Caco-2 (cell line): Measurements from ENCODE around the gene IL12RB2. TPM values are rescaled to one million over a fixed set of nuclear protein-coding genes. Genes with fewer than 3 reads are reported as not detected.

Experiments
- BruUV-seq: library from RNA; stranded (reverse); fragments of 400-500 nt; replicated peaks from 2 replicates; lab custom pipeline; 2021; lab: Mats Ljungman, UMichigan
- CTCF ChIA-PET: fragments of 300-600 bp; sonication (Branson Sonifier 250); formaldehyde crosslinking; loops from one replicate; lab custom pipeline; 2022; ENCODE audit warnings: antibody characterized with exemption; lab: Charles Lee
- POLR2A ChIA-PET: fragments of 300-600 bp; sonication (Branson Sonifier 250); formaldehyde crosslinking; loops from one replicate; lab custom pipeline; 2022; ENCODE audit warnings: antibody characterized with exemption; lab: Charles Lee
- DNase-seq, 2 experiments: peaks; one replicate each; pipeline versions ENCODE4 v3.0.0 to v3.0.0-alpha.2; 2020 to 2022
- H3K27me3 ChIP-seq: replicated peaks from 2 replicates; pipeline ENCODE4 v1.6.0; 2011; ENCODE audit warnings: low read length; ENCODE audit not compliant: control insufficient read depth, insufficient read depth
- H3K36me3 ChIP-seq: 2 replicates; pipeline ENCODE4 v1.5.1; 2011; ENCODE audit warnings: low read length; ENCODE audit not compliant: control insufficient read depth, insufficient read depth
- H3K4me1 ChIP-seq: fragments of 250-450 bp; sonication (Bioruptor Pico); 2 replicates; pipeline ENCODE4 v1.5.1; 2020; ENCODE audit warnings: mild to moderate bottlenecking
- H3K4me3 ChIP-seq: 2 replicates; pipeline ENCODE4 v1.5.1; 2011; ENCODE audit warnings: low read depth, mild to moderate bottlenecking, control low read depth, low read length
- H3K9me3 ChIP-seq: fragments of 250-450 bp; sonication (Bioruptor Pico); 2 replicates; pipeline ENCODE4 v1.5.1; 2020; ENCODE audit warnings: mild to moderate bottlenecking, moderate library complexity
- H3K27ac Mint-ChIP-seq: one replicate; pipeline ENCODE4 v1.8.0; 2022; ENCODE audit warnings: mixed read lengths; ENCODE audit not compliant: unreplicated experiment
- H3K27me3 Mint-ChIP-seq: one replicate; pipeline ENCODE4 v1.8.0; 2022; ENCODE audit warnings: mixed read lengths; ENCODE audit not compliant: insufficient read depth, unreplicated experiment
- H3K36me3 Mint-ChIP-seq: one replicate; pipeline ENCODE4 v1.8.0; 2022; ENCODE audit warnings: mild to moderate bottlenecking, mixed read lengths; ENCODE audit not compliant: insufficient read depth, unreplicated experiment
- H3K4me1 Mint-ChIP-seq: one replicate; pipeline ENCODE4 v1.8.0; 2022; ENCODE audit warnings: low read depth, mixed read lengths; ENCODE audit not compliant: unreplicated experiment
- H3K4me3 Mint-ChIP-seq: one replicate; pipeline ENCODE4 v1.8.0; 2022; ENCODE audit warnings: mild to moderate bottlenecking, moderate library complexity, mixed read lengths; ENCODE audit not compliant: unreplicated experiment
- H3K9me3 Mint-ChIP-seq: one replicate; pipeline ENCODE4 v1.8.0; 2022; ENCODE audit warnings: mixed read lengths; ENCODE audit not compliant: unreplicated experiment
- intact Hi-C: fragments of 100-400 bp; cut with micrococcal nuclease; formaldehyde crosslinking; loops from one replicate; pipeline ENCODE4 v1.10.0; 2022; ENCODE audit not compliant: unreplicated experiment
- total RNA-seq: library from RNA; stranded (reverse); gene quantifications from 2 replicates; pipeline ENCODE4 v1.2.3, GENCODE V29; 2022
- TF ChIP-seq, protein P1 (sequence below), 2 experiments: fragments of 200-600 bp in 1 of 2; IDR thresholded peaks; 1 replicate in 1 of 2; 2 replicates in 1 of 2; pipeline versions ENCODE4 v1.5.1 to v1.8.0; 2011 to 2022; ENCODE audit warnings: antibody characterized with exemption in 1 of 2, control low read depth in 1 of 2, inconsistent platforms in 1 of 2, low read depth in 1 of 2, low read length in 1 of 2, mild to moderate bottlenecking in 1 of 2, moderate library complexity in 1 of 2; ENCODE audit not compliant: insufficient read depth in 1 of 2, severe bottlenecking in 1 of 2, unreplicated experiment in 1 of 2

Gene IL12RB2
- total RNA-seq, 1 experiment from 2014 or later: 0.54 TPM

DNA sequence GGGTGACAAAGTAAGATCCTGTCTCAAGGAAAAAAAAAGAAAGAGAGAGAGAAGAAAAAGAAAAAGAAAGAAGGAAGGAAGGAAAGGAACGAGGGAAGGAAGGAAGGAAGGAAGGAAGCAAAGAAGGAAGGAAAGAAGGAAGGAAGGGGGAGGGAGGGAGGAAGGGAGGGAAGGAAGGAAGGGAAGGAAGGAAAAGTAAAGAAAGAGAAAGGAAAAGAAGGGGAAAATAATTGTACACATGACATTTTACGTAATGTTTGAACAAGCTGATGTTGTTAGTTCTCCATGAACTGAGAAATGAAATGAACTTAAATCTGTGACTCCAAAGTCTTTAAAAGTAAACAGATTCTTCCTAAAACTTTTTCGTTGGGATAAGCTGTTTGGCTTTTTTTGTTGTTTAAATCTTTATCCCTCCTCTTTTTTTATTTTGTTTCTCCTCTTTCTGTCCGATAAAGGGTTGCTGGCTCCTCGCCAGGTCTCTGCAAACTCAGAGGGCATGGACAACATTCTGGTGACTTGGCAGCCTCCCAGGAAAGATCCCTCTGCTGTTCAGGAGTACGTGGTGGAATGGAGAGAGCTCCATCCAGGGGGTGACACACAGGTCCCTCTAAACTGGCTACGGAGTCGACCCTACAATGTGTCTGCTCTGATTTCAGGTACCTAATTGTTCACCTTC lies 59.8 kb downstream of the IL12RB2 start:
- BruUV-seq: no TSS peak
- Mint-ChIP-seq H3K27ac (no peak overlapping the region), H3K4me3 (no peak overlapping the region), H3K27me3 (no peaks in the 10 kb centered on the region), H3K4me1 (no peaks in the 10 kb centered on the region), H3K36me3 (no peaks in the 10 kb centered on the region), H3K9me3 (no peaks in the 10 kb centered on the region)
- DNase-seq: no peak
- ChIA-PET CTCF (no interaction called here), POLR2A (interaction anchor here (0.6 kb wide), 1 partner anchor 416 kb away, joined by 5 read pairs; no protein-coding TSS in a partner anchor)
- H3K4me1 ChIP-seq: no peaks in the 10 kb centered on the region
- intact Hi-C loops: no loop called here
- H3K9me3 ChIP-seq: no peaks in the 10 kb centered on the region
- no peak overlapping the region for H3K4me3 ChIP-seq
- no peaks in the 10 kb centered on the region for H3K36me3 ChIP-seq
- no peaks in the 10 kb centered on the region for H3K27me3 ChIP-seq
- TF ChIP-seq, protein P1, sequence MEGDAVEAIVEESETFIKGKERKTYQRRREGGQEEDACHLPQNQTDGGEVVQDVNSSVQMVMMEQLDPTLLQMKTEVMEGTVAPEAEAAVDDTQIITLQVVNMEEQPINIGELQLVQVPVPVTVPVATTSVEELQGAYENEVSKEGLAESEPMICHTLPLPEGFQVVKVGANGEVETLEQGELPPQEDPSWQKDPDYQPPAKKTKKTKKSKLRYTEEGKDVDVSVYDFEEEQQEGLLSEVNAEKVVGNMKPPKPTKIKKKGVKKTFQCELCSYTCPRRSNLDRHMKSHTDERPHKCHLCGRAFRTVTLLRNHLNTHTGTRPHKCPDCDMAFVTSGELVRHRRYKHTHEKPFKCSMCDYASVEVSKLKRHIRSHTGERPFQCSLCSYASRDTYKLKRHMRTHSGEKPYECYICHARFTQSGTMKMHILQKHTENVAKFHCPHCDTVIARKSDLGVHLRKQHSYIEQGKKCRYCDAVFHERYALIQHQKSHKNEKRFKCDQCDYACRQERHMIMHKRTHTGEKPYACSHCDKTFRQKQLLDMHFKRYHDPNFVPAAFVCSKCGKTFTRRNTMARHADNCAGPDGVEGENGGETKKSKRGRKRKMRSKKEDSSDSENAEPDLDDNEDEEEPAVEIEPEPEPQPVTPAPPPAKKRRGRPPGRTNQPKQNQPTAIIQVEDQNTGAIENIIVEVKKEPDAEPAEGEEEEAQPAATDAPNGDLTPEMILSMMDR (IDR thresholded peaks at IDR 0.05; ENCODE audit: insufficient read depth in 1 of 2, low read depth in 1 of 2, low read length in 1 of 2, severe bottlenecking in 1 of 2, unreplicated experiment in 1 of 2): no peak

DNA sequence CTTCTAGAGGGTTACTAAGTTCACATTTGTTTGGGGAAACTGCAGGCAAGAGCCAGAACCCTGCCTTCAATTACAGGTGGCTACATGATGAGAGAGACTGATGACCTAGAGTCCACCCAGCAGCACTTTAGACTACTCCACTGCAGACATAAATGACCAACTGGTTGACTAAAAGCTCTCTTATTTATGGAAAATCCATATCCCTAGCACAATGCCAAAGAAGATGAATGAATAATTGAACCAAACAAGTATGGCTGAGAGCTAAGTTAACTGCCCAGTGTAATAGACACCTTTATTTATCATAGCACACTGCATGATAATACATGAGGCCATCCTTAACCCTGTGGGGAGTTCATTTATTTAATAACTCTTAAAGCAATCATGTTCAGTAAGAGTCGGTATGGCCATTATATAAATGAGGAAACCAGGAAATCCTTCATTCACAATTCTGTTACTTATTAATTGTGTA lies 60.4 kb downstream of the IL12RB2 start:
- BruUV-seq: no TSS peak
- Mint-ChIP-seq H3K9me3 (no peaks in the 10 kb centered on the region), H3K4me3 (no peak overlapping the region), H3K36me3 (no peaks in the 10 kb centered on the region), H3K27ac (no peak overlapping the region), H3K4me1 (no peaks in the 10 kb centered on the region), H3K27me3 (no peaks in the 10 kb centered on the region)
- CTCF ChIA-PET: no interaction called here
- intact Hi-C loops: no loop called here
- H3K36me3 ChIP-seq: no peaks in the 10 kb centered on the region
- no peaks in the 10 kb centered on the region for H3K4me1 ChIP-seq
- POLR2A ChIA-PET: interaction anchor here (0.6 kb wide), 1 partner anchor 417 kb away, joined by 5 read pairs; no protein-coding TSS in a partner anchor
- no peak overlapping the region for H3K4me3 ChIP-seq
- no peaks in the 10 kb centered on the region for H3K9me3 ChIP-seq
- no peaks in the 10 kb centered on the region for H3K27me3 ChIP-seq
- TF ChIP-seq, protein P1 (IDR thresholded peaks at IDR 0.05; ENCODE audit: insufficient read depth in 1 of 2, low read depth in 1 of 2, low read length in 1 of 2, severe bottlenecking in 1 of 2, unreplicated experiment in 1 of 2): no peak
- DNase-seq: no peak

DNA sequence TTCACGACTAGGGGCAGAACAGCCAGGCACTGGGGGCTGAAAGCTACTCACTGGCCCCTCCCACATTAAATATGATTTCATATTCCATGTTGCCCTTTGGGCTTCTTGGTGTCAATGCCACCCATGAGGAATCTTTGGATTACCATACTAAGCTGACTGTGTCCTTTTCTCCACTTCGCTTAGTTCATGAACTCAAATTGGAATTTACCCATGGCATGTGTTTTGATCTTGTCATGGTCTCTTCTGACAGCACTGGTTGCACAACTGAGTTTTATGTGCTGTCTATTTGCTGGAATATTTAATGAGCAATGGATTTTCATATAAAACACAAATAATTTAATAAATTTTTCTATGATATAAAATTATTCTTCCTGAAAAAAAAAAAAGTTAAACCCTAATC lies 63.4 kb downstream of the IL12RB2 start:
- POLR2A ChIA-PET: no interaction called here
- no TSS peak for BruUV-seq

More for the DNA sequence above, 63.4 kb downstream of the IL12RB2 start:
- no peak overlapping the region for H3K4me3 Mint-ChIP-seq
- intact Hi-C loops: no loop called here
- CTCF ChIA-PET: no interaction called here
- H3K27ac Mint-ChIP-seq: no peak overlapping the region
- Histone ChIP-seq H3K36me3 (no peaks in the 10 kb centered on the region), H3K27me3 (no peaks in the 10 kb centered on the region), H3K4me3 (no peak overlapping the region), H3K4me1 (0 out of 2 replicates have a peak, but pooled peaks cover 1% of the 10 kb centered on the region), H3K9me3 (no peaks in the 10 kb centered on the region)
- TF ChIP-seq, protein P1 (IDR thresholded peaks at IDR 0.05; ENCODE audit: insufficient read depth in 1 of 2, low read depth in 1 of 2, low read length in 1 of 2, severe bottlenecking in 1 of 2, unreplicated experiment in 1 of 2): no peak
- no peaks in the 10 kb centered on the region for H3K36me3 Mint-ChIP-seq
- H3K27me3 Mint-ChIP-seq: no peaks in the 10 kb centered on the region
- H3K9me3 Mint-ChIP-seq: no peaks in the 10 kb centered on the region
- H3K4me1 Mint-ChIP-seq: peaks cover under 1% of the 10 kb centered on the region
- no peak for DNase-seq
